ENCODE measurements around the gene IL20RB. TPM values are rescaled to one million over a fixed set of nuclear protein-coding genes. Genes with fewer than 3 reads are reported as not detected.

IL20RB gene
- polyA plus RNA-seq, 4 donors, result 0.30 to 0.69 (median 0.45) TPM

GRCh38 chr3:137024348-137024747 is 66.6 kb downstream of the IL20RB start:
- no peak for DNase-seq (ENCODE audit: low read depth in 4 of 4, low spot score in 3 of 4)

- DNase-seq (ENCODE audit: low read depth in 4 of 4, low spot score in 3 of 4), result no peak
These were observed 68.9 kb downstream of the IL20RB start for GRCh38 chr3:137026701-137027100.

GRCh38 chr3:137032465-137033120 is 74.8 kb downstream of the IL20RB start:
- peak; percentile 69 to 81 (median 76) for DNase-seq (ENCODE audit: low read depth in 4 of 4, low spot score in 3 of 4)

- no peak for DNase-seq (ENCODE audit: low read depth in 4 of 4, low spot score in 3 of 4)
These were observed 77.8 kb downstream of the IL20RB start for GRCh38 chr3:137035631-137036030.

GRCh38 chr3:137039570-137039969 is 81.8 kb downstream of the IL20RB start:
- DNase-seq (ENCODE audit: low read depth in 4 of 4, low spot score in 3 of 4), result no peak

GRCh38 chr3:137041251-137041650 is 83.5 kb downstream of the IL20RB start:
- DNase-seq (ENCODE audit: low read depth in 4 of 4, low spot score in 3 of 4), result no peak

GRCh38 chr3:137041686-137042085 is 83.9 kb downstream of the IL20RB start:
- no peak for DNase-seq (ENCODE audit: low read depth in 4 of 4, low spot score in 3 of 4)

GRCh38 chr3:137046747-137047146 is 89.0 kb downstream of the IL20RB start:
- no peak for DNase-seq (ENCODE audit: low read depth in 4 of 4, low spot score in 3 of 4)

- DNase-seq (ENCODE audit: low read depth in 4 of 4, low spot score in 3 of 4), result no peak
These were observed 89.5 kb downstream of the IL20RB start for GRCh38 chr3:137047240-137047639.

GRCh38 chr3:137050281-137050680 is 92.5 kb downstream of the IL20RB start:
- DNase-seq (ENCODE audit: low read depth in 4 of 4, low spot score in 3 of 4), result no peak

GRCh38 chr3:137052298-137052697 is 94.5 kb downstream of the IL20RB start:
- no peak for DNase-seq (ENCODE audit: low read depth in 4 of 4, low spot score in 3 of 4)

Other genes with a start within 250 kb of the IL20RB start
- gene STAG1, start 205.6 kb upstream of the IL20RB start, polyA plus RNA-seq (ENCODE audit: insufficient read length in 4 of 4), result 10 to 100 TPM; 43.0 to 55.3 (median 53.7) TPM
- 10 to 100 TPM in 1 of 4 donors, 1 to 10 TPM in 3; 3.5 to 12.8 (median 4.1) TPM for gene SLC35G2, start 138.9 kb upstream of the IL20RB start, polyA plus RNA-seq (ENCODE audit: insufficient read length in 4 of 4)
- gene NCK1, start 95.8 kb upstream of the IL20RB start, polyA plus RNA-seq (ENCODE audit: insufficient read length in 4 of 4), result 10 to 100 TPM; 37.0 to 48.3 (median 41.4) TPM

Data from right renal pelvis (tissue), 4 donors.